Endothelial cell of umbilical vein (primary cell): ENCODE data around the gene SCD. TPM values are rescaled to one million over a fixed set of nuclear protein-coding genes. Genes with fewer than 3 reads are reported as not detected.

ENCODE experiments used
- BruUV-seq: library from RNA; stranded (reverse); fragments of 400-500 nt; replicated peaks from 2 replicates; lab custom pipeline; 2021; lab: Mats Ljungman, UMichigan
- CTCF ChIA-PET: fragments of 300-600, 350-600 bp; sonication (Branson Sonifier 250); formaldehyde crosslinking; loops from one replicate; lab custom pipeline; 2021; ENCODE audit warnings: antibody characterized with exemption, inconsistent platforms; lab: Charles Lee
- POLR2A ChIA-PET: fragments of 300-600, 350-600 bp; sonication (Branson Sonifier 250); formaldehyde crosslinking; loops from one replicate; lab custom pipeline; 2021; ENCODE audit warnings: antibody characterized with exemption, inconsistent platforms; lab: Charles Lee
- DNase-seq: peaks from one replicate; pipeline ENCODE4 v3.0.0-alpha.2; 2011; ENCODE audit warnings: low read depth, low spot score
- FAIRE-seq: peaks from 2 replicates; lab custom pipeline; 2011; peaks lifted over from hg19 to GRCh38; lab: Jason Lieb, UNC
- H2AFZ ChIP-seq: 2 replicates; pipeline ENCODE4 v1.6.0; 2012; ENCODE audit warnings: low read depth, low read length, control low read depth, inconsistent platforms
- H3K27ac ChIP-seq: 2 replicates; pipeline ENCODE4 v1.5.1; 2011; ENCODE audit warnings: low read depth, mild to moderate bottlenecking, control low read depth, low read length, moderate library complexity; ENCODE audit not compliant: insufficient read depth
- H3K27me3 ChIP-seq, 2 experiments: 2 replicates each; pipeline versions ENCODE4 v1.6.0 to v1.6.1; 2011; ENCODE audit warnings: low read length in 2 of 2, mixed read lengths in 1 of 2; ENCODE audit not compliant: control insufficient read depth in 2 of 2, insufficient read depth in 2 of 2
- H3K36me3 ChIP-seq, 2 experiments: 2 replicates in 1 of 2; 3 replicates in 1 of 2; pipeline ENCODE4 v1.5.1; 2011; ENCODE audit warnings: low read length in 2 of 2, mild to moderate bottlenecking in 1 of 2, moderate library complexity in 1 of 2; ENCODE audit not compliant: control insufficient read depth in 2 of 2, insufficient read depth in 2 of 2; ENCODE audit errors: extremely low read depth in 1 of 2
- H3K4me1 ChIP-seq: 3 replicates; pipeline ENCODE4 v1.5.1; 2011; ENCODE audit warnings: mild to moderate bottlenecking, low read length; ENCODE audit not compliant: control insufficient read depth, insufficient read depth; ENCODE audit errors: extremely low read depth
- H3K4me2 ChIP-seq: 2 replicates; pipeline ENCODE4 v1.6.1; 2011; ENCODE audit warnings: low read length, control low read depth, mixed read lengths; ENCODE audit not compliant: insufficient read depth
- H3K4me3 ChIP-seq, 3 experiments: fragments of 200-600 bp in 1 of 3; sonication (generic), shearing (Covaris generic) in 1 of 3; replicated peaks in 1 of 3; 2 replicates each; pipeline ENCODE4 v1.5.1; 2011 to 2016; ENCODE audit warnings: control low read depth in 3 of 3, low read length in 3 of 3, mild to moderate bottlenecking in 2 of 3, inconsistent platforms in 1 of 3, low read depth in 1 of 3, moderate library complexity in 1 of 3; ENCODE audit not compliant: insufficient read depth in 1 of 3
- H3K79me2 ChIP-seq: 2 replicates; pipeline ENCODE4 v1.6.0; 2012; ENCODE audit warnings: low read length, inconsistent platforms; ENCODE audit not compliant: control insufficient read depth, insufficient read depth
- H3K9ac ChIP-seq: replicated peaks from 2 replicates; pipeline ENCODE3; 2011; ENCODE audit warnings: low read length, control low read depth; ENCODE audit not compliant: insufficient read depth; ENCODE audit errors: extremely low read depth
- H3K9me1 ChIP-seq: replicated peaks from 3 replicates; pipeline ENCODE4 v1.6.0; 2011; ENCODE audit warnings: mild to moderate bottlenecking, low read length; ENCODE audit not compliant: control insufficient read depth, insufficient read depth; ENCODE audit errors: extremely low read depth
- H3K9me3 ChIP-seq: replicated peaks from 2 replicates; pipeline ENCODE4 v1.5.1; 2012; ENCODE audit warnings: low read length, inconsistent platforms; ENCODE audit not compliant: control insufficient read depth, insufficient read depth
- H4K20me1 ChIP-seq: replicated peaks from 2 replicates; pipeline ENCODE3; 2011; ENCODE audit warnings: mild to moderate bottlenecking, low read length; ENCODE audit not compliant: control insufficient read depth, insufficient read depth; ENCODE audit errors: extremely low read depth
- CTCF ChIP-seq, 2 donors: IDR thresholded peaks; 1 replicate in 1 of 2; 2 replicates in 1 of 2; pipeline ENCODE4 v1.5.1; 2011; ENCODE audit warnings: low read length in 2 of 2, mild to moderate bottlenecking in 2 of 2, moderate library complexity in 2 of 2, control low read depth in 1 of 2, inconsistent platforms in 1 of 2, low read depth in 1 of 2; ENCODE audit not compliant: insufficient read depth in 1 of 2; ENCODE audit errors: extremely low read depth in 1 of 2
- EZH2 ChIP-seq: IDR thresholded peaks from 2 replicates; pipeline ENCODE4 v1.6.1; 2012; ENCODE audit warnings: borderline replicate concordance, low read depth, mild to moderate bottlenecking, moderate library complexity, low read length, inconsistent platforms; ENCODE audit not compliant: severe bottlenecking
- FOS ChIP-seq: IDR thresholded peaks from 2 replicates; pipeline ENCODE4 v1.6.1; 2011; ENCODE audit warnings: mild to moderate bottlenecking, low read length, moderate library complexity, borderline replicate concordance; ENCODE audit not compliant: insufficient read depth
- GATA2 ChIP-seq: IDR thresholded peaks from 2 replicates; pipeline ENCODE4 v1.7.0; 2011; ENCODE audit warnings: low read depth, mild to moderate bottlenecking, moderate library complexity, mixed read lengths, low read length; ENCODE audit not compliant: insufficient read length, insufficient read depth
- JUN ChIP-seq: IDR thresholded peaks from 2 replicates; pipeline ENCODE4 v1.6.1; 2011; ENCODE audit warnings: borderline replicate concordance, low read depth; ENCODE audit not compliant: insufficient read length, insufficient read depth
- MAX ChIP-seq: IDR thresholded peaks from 2 replicates; pipeline ENCODE4 v1.6.1; 2011; ENCODE audit not compliant: insufficient read depth, insufficient read length
- MYC ChIP-seq: IDR thresholded peaks from one replicate; pipeline ENCODE4 v1.6.1; 2011; ENCODE audit warnings: mild to moderate bottlenecking, low read depth, low read length
- POLR2A ChIP-seq: IDR thresholded peaks from 2 replicates; pipeline ENCODE4 v1.6.1; 2012; ENCODE audit warnings: low read depth, mild to moderate bottlenecking, control low read depth, low read length
- POLR2AphosphoS5 ChIP-seq: IDR thresholded peaks from 2 replicates; pipeline ENCODE4 v1.6.1; 2012; ENCODE audit warnings: low read depth, mild to moderate bottlenecking, control low read depth, low read length, moderate library complexity; ENCODE audit not compliant: insufficient read depth
- dilution Hi-C: fragments of 300-500 bp; cut with MboI; formaldehyde crosslinking; loops from one replicate; pipeline ENCODE4 v1.15.0; 2019; ENCODE audit warnings: low sequenced_read_pairs; ENCODE audit not compliant: extremely low pct_ligation_motif_present
- intact Hi-C: fragments of 100-400 bp; cut with micrococcal nuclease; formaldehyde crosslinking; loops from one replicate; pipeline ENCODE4 v1.10.0; 2022
- polyA plus RNA-seq, 4 experiments: library from polyadenylated mRNA; depleted of rRNA in 3 of 4; stranded (reverse) in 3 of 4; unstranded in 1 of 4; fragments of >200 nt; gene quantifications; 2 replicates each; pipeline versions ENCODE4 v1.2.1 to v1.2.3, GENCODE V29; 2011 to 2012; ENCODE audit warnings: missing spikeins in 1 of 4
- total RNA-seq: library from RNA; stranded (reverse); gene quantifications from 2 replicates; pipeline ENCODE4 v1.2.3, GENCODE V29; 2021

Gene SCD
- total and polyA plus RNA-seq, 2 donors (not counting 3 experiments of a cell fraction or from before 2014, with no cell fraction given) = 258 to 426 TPM

- no peak overlapping the region for H3K9ac ChIP-seq
- H4K20me1 ChIP-seq = no peaks in the 10 kb centered on the region
- DNase-seq = no peak
- no peaks in the 10 kb centered on the region for H3K9me3 ChIP-seq
- H3K4me1 ChIP-seq = no peaks in the 10 kb centered on the region
- no peak for TF ChIP-seq EZH2
- no peak for TF ChIP-seq FOS
- TF ChIP-seq MYC = no peak
- TF ChIP-seq MAX = no peak
- TF ChIP-seq GATA2 = no peak
- no peak for TF ChIP-seq POLR2A
- no peak for TF ChIP-seq CTCF (IDR thresholded peaks at IDR 0.05; ENCODE audit: extremely low read depth in 1 of 2, insufficient read depth in 1 of 2, low read depth in 1 of 2, low read length in 2 of 2)
- TF ChIP-seq POLR2AphosphoS5 = no peak
- no peak for TF ChIP-seq JUN
- H2AFZ ChIP-seq = no peak overlapping the region
- no TSS peak for BruUV-seq
- no peaks in the 10 kb centered on the region for H3K9me1 ChIP-seq
- H3K36me3 ChIP-seq = no peaks in the 10 kb centered on the region
- no peak overlapping the region for H3K4me3 ChIP-seq
- FAIRE-seq = no peak
- peaks cover 10 to 15% of the 10 kb centered on the region in 2 experiments for H3K27me3 ChIP-seq
- POLR2A ChIA-PET = interaction anchor here (0.7 kb wide), 1 partner anchor 15 kb away, joined by 5 read pairs; no protein-coding TSS in a partner anchor
- H3K27ac ChIP-seq = no peak overlapping the region
- H3K4me2 ChIP-seq = no peak overlapping the region
- dilution Hi-C loops = no loop called here
- intact Hi-C loops = no loop called here
- CTCF ChIA-PET = no interaction called here
- no peaks in the 10 kb centered on the region for H3K79me2 ChIP-seq
Observed at GRCh38 chr10:100318207-100318606, 28.8 kb upstream of the SCD start.
